ENCODE measurements around the gene CNTN2. TPM values are rescaled to one million over a fixed set of nuclear protein-coding genes. Genes with fewer than 3 reads are reported as not detected.

Gene CNTN2
- total and polyA plus RNA-seq, 2 of the 4 experiments (the other 2 are of a cell fraction), result not detected

- ChIA-PET CTCF (no interaction called here), POLR2A (ENCODE audit: unreplicated experiment) (no interaction called here)
- no peak overlapping the region for H3K18ac ChIP-seq (ENCODE audit: low read depth, low read length)
- no peaks in the 10 kb centered on the region for H4K20me1 ChIP-seq (ENCODE audit: insufficient read depth, low read length)
- no peaks in the 10 kb centered on the region for H3K79me1 ChIP-seq (ENCODE audit: low read depth in 1 of 2, low read length in 2 of 2)
- H2BK20ac ChIP-seq (ENCODE audit: low read depth, low read length), result no peak overlapping the region
- H2AFZ ChIP-seq (replicated peaks; ENCODE audit: low read length, poor library complexity), result no peak overlapping the region
- no TSS peak for BruUV-seq (replicated peaks)
- no peak overlapping the region for H3K27ac ChIP-seq (ENCODE audit: insufficient read depth, low read length)
- intact Hi-C loops (cut with micrococcal nuclease) (no loop called here), dilution Hi-C loops (cut with HindIII; ENCODE audit: low sequenced_read_pairs, unreplicated experiment) (no loop called here), in situ Hi-C loops (cut with MboI; ENCODE audit: low sequenced_read_pairs) (no loop called here)
- TF ChIP-seq RFX5 (IDR thresholded peaks at IDR 0.05; ENCODE audit: low read depth, low read length) (no peak), FOS (IDR thresholded peaks at IDR 0.05; ENCODE audit: low read depth, low read length) (no peak), MXI1 (IDR thresholded peaks at IDR 0.05; ENCODE audit: borderline replicate concordance, low read depth, low read length) (no peak), MAFK (IDR thresholded peaks at IDR 0.05; ENCODE audit: low read depth, low read length) (no peak), SMC3 (IDR thresholded peaks at IDR 0.05; ENCODE audit: low read depth, low read length) (no peak), RAD21 (IDR thresholded peaks at IDR 0.05; ENCODE audit: low read length) (no peak), CTCF (conservative IDR thresholded peaks at IDR 0.05; ENCODE audit: low read depth, low read length) (no peak)
- ATAC-seq (ENCODE audit: low read depth) (no peak), DNase-seq (no peak)
- H3K4me2 ChIP-seq (ENCODE audit: low read depth, low read length), result no peak overlapping the region
- no peak overlapping the region for H3K4me3 ChIP-seq (ENCODE audit: insufficient read depth, low read depth, low read length)
- H3K4ac ChIP-seq (ENCODE audit: low read depth, low read length), result no peak overlapping the region
- H3K36me3 ChIP-seq (ENCODE audit: control insufficient read depth, insufficient read depth, low read length), result no peaks in the 10 kb centered on the region
- H3K27me3 ChIP-seq (ENCODE audit: control insufficient read depth, insufficient read depth, low read length), result peaks cover 61% of the 10 kb centered on the region
- H2AK5ac ChIP-seq (ENCODE audit: low read depth, low read length), result no peak overlapping the region
- H4K8ac ChIP-seq (ENCODE audit: low read depth in 2 of 2, low read length in 2 of 2), result no peak overlapping the region
- no peak overlapping the region for H3K9ac ChIP-seq (ENCODE audit: low read depth, low read length)
- no peak overlapping the region for H4K91ac ChIP-seq (ENCODE audit: insufficient read depth, low read depth, low read length)
- no peaks in the 10 kb centered on the region for H3K9me1 ChIP-seq (ENCODE audit: insufficient read depth, low read length)
- H3K56ac ChIP-seq (ENCODE audit: extremely low read depth, insufficient read depth, low read length), result no peak overlapping the region
- H4K5ac ChIP-seq (ENCODE audit: low read depth, low read length), result no peak overlapping the region
- no peak overlapping the region for H2BK120ac ChIP-seq (ENCODE audit: low read depth, low read length)
- 46% methylated on average over 7 of the region's 16 CpGs; no CpG with 5 or more reads in 1 of the 2 experiments for WGBS, 2 experiments (ENCODE audit: extremely low coverage in 2 of 2, insufficient read length in 1 of 2)
- H3K4me1 ChIP-seq (ENCODE audit: control insufficient read depth, insufficient read depth, low read length), result no peaks in the 10 kb centered on the region
- H2AK9ac ChIP-seq (replicated peaks; ENCODE audit: low read depth, low read length, poor library complexity), result no peak overlapping the region
- H3K14ac ChIP-seq (replicated peaks; ENCODE audit: low read depth, low read length), result no peak overlapping the region
- H2BK15ac ChIP-seq (ENCODE audit: low read depth, low read length), result no peak overlapping the region
- no peak overlapping the region for H2BK5ac ChIP-seq (ENCODE audit: low read depth, low read length, poor library complexity, severe bottlenecking)
- H3K9me3 ChIP-seq (ENCODE audit: control insufficient read depth, insufficient read depth, low read length), result no peaks in the 10 kb centered on the region
- no peak overlapping the region for H3K23ac ChIP-seq (ENCODE audit: low read depth, low read length)
Observed at GRCh38 chr1:205041998-205042910, 758 bp upstream of the CNTN2 start.
